NCI-H2107 treated with DMSO at 0.1 percent for 48 hours (cell line): ENCODE measurements around the gene CBY1.

Experiments
- DNase-seq: peaks from one replicate; lab custom pipeline; 2025; ENCODE audit not compliant: unreplicated experiment; lab: John Stamatoyannopoulos, UW

Gene CBY1

DNA sequence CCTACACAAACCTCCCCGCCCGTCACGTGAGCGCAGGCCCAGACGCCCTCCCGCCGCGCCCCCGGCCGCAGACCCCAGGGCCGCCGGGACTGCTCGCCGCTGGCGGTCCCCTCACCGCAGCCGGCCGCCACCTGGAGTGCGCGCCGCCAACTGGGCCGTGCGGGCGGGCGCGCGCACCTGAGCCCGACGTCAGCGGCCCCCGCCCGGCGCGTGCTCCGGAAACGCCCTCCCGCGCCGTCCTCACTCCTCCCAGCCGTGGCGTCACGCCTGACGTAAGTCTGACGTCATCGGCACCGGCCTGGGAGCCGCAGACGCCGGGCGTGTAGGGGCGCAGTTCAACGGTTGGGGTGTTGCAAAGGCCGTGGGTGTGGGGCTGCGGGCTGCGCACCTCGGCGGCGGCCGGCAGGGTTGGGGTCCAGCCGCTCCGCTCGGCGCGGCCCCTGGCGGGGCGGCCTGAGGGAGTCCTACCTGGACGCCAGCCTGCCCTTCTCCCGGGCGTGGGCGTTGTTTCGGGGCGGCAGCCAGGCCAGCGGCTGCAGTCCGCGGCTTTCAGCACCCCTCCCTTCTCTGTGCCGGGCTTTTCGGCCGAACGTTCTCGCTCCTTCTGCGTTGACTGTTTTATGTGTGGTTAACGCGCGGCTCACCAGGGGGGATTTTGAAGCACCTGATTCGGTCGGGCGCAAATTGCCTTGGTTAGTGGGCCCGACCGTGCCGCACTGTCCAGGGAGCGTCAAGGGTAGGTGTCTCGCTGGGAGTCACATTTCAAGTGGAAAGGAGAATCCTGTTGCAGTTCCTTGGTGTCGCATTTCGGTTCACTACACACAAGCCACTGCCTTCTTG, 44.6 kb downstream of the CBY1 start, which contains the start of gene JOSD1:
JOSD1 (minus strand) TSS at position 155 of the 840 bp plus-strand sequence. CDS start 956 bp downstream, outside the sequence.
- peak; percentile 38 for DNase-seq

DNA sequence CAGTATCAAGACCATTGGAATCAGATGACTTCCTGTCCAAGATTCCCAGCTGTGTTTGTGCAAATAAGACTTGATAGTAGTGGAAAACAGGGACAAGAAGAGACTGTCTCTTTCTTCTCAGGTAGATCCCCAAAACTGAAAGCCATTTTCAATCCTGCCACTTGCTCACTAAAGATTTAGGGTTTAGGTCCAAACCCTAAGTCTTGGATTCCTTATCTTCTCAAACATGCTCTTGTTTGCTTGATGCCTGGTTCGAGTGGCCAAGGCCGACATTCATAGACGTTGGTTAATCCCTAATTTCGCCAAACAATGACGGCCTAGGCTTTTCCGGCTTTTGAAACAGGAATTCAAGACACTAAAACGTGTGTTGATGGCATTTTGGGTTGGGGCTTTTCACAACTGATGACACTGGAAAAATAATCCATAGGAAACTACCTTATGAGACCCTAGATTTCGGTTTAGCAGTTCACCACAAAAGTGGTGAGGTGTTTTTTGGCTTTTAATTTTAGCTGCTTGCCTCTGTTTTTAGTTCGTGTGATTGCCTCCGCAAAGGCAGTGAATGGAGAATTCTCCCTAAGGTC, 48.3 kb downstream of the CBY1 start:
- no peak for DNase-seq

DNA sequence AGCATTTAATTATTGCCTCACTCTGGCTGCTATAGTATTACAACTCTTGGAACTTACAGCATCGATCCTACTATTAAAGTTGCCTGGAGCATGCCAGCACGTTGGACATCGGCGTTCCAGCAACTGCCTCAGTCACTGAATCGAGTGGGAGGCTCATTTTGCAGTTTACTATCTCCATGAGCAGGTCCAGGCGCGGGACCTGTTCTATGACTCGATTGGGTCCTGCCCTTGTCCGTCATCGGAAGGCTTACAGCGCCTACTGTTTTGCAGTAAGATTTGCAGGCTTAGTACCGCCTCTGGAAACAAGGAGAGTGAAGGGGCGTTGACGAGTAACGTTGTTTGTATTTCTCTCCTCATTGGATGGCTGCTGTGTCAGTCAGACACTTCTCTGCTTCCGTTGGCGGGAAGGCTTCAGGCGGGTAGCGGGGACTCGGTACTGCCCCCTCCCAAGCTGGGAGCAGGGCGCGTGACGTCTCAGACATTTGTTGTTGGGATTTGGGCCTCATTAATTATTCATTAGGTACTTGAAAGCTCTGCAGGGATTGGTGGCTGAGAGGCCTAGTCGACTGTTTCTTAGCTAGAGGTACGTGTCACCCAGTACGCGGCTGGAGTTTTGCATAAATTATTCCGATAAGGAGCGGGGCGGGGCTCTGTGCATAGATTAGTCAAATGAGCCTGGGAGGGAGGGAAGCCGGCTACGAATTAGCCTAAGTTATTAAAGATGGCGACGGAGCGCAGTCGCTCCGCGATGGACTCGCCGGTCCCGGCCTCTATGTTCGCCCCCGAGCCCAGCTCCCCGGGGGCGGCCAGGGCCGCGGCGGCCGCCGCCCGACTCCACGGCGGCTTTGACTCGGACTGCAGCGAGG, 49.0 kb downstream of the CBY1 start, which contains the start of gene GTPBP1:
GTPBP1 (plus strand) TSS at position 710 of the 866 bp plus-strand sequence; CDS start at position 722, 12 bp downstream.
- DNase-seq, result peak; percentile 99

DNA sequence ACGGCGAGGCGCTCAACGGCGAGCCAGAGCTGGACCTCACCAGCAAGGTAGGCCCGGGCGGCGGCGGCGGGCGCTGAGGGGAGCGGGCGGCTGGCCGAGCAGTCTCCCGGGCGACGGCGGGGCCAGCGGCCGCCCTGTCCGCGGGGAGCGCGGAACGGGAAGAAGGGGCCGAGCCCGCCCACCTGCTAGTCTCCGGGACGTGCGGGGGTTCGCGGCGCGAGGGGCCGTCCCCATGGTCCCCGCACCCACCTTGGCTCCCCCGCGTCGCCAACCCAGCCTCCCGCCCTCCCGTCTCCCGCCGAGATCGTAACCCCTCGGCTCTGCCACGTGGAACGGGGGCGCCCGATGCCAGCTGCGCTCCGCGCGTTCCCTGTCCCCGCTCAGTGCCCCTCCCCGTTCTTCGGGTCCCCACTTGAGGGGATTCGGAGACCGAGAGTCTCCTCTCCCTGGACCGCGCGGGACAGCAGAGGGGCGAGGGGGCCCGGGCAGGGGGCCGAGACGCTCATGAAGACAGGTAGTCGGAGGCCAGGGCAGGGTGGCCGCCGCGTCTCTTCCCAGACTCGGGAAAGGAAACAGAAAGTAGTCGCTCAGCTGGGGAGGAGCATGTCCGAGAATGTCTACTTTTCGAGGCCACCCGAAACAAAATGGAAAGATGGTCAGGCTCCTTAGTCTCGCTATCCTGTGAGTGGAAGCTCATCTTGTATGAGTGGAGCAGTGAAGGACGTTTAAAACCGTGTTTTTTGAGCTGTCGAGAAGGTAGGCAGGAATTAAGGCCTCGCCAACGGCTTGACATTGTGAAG, 49.9 kb downstream of the CBY1 start:
- no peak for DNase-seq

DNA sequence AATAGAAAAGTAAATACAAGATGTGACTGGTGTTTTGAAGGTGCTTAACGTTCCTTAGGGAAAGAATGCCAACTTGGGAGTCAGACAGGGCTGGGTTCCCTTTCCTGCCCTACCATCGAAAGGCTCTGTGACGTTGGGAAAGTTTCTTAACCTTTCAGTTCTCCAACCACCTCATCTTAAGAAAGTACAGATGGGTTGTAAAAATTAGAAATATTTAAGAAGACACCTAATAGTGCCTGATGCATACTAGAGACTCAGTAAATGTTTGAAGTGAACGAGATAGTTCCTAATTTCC, 50.4 kb downstream of the CBY1 start:
- DNase-seq, result no peak

DNA sequence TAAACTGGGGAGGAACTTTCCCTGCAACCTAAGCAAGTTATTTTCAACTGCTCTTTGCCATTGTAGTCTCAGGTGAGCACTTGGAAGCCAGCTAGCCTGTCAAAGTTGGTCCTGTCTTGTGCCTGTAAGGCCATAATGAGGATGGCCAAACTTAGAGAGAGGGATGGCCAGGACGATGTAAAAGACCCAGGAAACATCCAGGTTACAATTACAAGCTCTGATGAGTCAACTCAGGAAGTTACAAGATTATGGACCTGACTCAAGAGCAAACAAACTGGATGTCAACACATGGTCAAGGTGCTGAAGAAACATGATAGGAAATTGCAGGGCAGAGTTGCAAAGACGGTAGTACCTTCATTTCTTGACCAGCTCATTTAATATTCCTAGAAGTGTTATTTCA, 50.9 kb downstream of the CBY1 start:
- DNase-seq, result no peak

DNA sequence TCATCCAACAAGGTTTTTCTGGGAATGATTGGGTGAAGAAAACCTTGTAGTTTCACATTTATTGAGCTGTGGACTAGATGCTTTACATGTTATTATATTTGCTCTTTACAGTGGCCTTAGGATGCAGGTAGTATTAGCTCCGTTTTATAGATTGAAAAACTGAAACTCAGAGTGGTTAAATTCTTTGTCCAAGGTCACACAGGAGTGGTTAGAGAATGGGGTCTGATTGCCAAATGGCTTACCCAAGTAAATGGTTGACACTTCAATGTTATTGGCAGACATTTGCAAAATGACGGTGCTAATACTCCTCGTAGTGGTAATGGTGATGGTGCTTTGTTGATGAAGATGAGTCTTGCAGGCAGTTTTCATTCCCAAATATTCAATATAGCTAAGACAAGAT, 51.5 kb downstream of the CBY1 start:
- DNase-seq, result no peak

DNA sequence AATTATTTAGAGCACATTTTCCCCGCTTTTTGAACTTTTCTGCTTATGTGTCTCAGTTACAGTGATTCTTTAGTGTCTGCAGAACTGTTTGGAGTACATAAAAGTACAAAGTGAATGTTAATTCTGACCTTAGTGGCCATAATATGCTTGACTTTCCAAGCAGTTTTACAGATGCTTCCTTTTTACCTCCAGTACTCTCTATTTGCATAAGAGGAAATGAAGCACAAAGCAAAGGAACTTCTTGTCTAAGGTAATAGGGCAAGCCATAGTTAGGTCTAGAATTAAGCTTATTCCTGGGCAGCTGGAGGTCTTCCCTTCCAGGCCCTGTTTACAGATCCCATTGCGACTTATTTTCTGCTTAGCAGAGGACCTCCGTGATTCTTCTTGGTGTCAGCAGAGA, 52.9 kb downstream of the CBY1 start:
- no peak for DNase-seq

DNA sequence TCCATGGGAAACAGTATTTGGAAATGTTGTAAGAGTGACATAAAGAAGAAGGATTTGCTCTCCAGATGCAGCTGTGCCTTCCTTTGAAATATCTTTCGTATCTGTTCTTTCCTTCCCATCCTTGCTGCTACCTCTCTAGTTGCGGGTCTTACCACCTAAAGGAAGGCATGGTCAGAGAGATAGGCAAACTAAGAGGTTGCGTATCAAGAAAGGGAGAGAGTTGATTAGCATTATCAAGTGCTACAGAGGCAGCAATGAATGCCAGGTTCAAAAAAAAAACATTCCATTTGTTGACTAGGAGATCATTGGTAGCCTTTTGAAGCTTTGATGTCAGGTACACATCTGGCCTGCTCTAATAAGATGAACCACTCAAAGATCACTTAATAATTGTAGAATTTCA, 53.9 kb downstream of the CBY1 start:
- no peak for DNase-seq

DNA sequence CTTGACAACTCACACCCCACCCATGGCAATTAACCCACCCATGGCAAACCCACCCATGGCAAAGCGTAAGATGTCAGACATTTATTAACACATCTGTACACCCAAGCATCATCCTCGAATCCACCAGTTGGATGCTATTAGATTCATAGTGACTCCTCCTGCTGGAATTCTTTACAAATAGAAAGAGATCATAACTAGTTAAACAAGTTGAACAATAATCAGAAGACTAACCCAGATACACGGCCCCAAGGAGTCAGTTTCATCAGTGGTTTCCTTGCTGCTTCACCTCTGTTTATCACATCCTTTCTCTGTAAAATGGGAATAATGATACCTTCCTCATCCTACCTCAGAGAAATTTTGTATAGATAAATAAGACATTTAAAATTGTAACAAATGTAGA, 54.4 kb downstream of the CBY1 start:
- no peak for DNase-seq

DNA sequence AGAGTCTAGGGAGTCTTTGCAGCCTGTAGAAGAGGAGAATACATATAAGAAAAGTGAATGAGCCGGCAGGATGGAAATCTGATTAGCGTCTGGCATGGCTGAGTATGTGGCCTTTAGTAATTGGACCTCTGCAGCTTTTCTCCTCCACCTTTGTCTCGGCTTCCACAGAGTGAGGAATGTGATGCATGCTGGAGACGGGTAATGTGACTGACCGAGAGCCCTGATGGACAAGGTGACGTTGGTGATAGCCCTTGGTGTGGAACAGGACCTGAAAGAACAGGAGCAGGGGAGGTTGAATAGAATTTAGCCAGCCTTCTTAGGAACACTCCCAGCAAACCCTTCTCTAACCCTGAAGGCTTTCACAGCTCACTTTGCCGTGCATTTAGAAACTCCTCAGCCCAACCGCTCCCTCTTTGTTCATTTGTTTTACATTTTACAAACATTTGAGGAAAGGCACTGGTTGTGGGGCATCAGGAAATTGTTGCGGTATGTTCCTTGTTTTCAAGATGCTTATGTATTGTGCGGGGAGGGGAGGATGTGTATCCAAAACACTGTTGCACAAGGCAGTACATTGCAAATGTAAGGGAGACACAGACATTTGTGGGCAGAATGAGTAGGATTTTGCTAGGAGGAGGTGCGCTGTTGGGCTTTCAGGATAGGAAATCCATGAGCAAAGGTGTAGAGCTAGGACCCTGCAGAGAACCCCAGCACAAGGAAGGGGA, 56.2 kb downstream of the CBY1 start:
- no peak for DNase-seq

DNA sequence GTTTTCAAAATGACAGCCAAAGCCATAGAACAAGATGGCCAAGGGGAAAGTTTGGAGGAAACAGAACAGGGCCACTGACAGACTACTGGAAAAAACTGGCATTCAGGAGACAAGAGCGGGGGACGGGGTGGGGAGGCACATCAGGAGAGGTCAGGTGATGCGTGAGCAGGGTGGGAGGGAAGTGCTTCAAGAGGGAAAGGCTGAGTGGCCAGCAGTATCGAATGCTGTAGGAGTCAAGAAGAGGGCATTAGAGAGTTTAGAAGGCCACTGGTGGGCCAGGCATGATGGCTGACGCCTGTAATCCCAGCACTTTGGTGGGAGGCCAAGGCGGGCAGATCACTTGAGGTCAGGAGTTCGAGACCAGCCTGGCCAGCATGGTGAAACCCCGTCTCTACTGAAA, 57.5 kb downstream of the CBY1 start:
- no peak for DNase-seq

DNA sequence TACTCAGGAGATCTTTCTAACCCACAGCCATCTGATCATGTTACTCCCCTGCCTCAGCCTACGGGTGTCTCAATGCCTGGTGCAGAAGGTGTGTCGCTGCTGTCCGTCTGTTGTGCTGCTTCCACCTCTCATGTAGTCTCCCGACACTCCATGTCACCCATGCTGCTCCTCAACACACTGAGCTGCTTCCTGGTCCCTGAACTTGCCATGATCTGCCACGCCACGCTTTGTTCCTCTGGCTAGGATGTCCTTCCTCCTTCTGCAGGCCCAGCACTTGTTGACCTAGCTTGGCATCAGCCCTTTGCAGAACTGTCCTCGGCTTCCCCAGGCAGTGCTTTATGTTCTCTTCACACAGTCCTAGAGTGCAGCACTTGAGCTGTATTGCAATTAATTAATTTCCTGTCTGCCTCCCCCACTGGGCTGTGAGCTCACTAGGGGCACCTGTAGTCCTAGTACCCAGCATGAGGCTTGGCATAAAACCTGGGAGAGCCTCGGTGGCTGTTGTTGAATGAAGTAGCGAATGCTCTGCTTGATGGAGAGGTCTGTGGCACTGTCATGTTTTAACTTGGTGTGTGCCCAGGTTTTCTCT, 58.8 kb downstream of the CBY1 start:
- DNase-seq, result peak; percentile 24

DNA sequence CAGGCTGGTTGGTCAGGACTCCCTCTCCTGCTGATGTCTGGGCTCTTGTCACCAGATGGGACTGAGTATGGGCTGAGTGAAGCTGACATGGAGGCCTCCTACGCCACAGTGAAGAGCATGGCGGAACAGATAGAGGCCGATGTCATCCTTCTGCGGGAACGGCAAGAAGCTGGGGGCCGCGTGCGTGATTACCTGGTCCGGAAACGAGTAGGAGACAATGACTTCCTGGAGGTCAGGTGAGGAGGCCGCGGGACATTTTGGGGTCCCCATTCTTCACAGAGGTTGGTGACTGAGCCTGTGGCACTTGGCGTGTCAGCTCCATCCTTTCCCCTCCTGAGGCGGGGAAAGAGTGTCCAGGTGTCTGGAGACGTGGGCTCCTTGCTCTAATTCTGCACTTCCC, 59.4 kb downstream of the CBY1 start:
- DNase-seq, result no peak

DNA sequence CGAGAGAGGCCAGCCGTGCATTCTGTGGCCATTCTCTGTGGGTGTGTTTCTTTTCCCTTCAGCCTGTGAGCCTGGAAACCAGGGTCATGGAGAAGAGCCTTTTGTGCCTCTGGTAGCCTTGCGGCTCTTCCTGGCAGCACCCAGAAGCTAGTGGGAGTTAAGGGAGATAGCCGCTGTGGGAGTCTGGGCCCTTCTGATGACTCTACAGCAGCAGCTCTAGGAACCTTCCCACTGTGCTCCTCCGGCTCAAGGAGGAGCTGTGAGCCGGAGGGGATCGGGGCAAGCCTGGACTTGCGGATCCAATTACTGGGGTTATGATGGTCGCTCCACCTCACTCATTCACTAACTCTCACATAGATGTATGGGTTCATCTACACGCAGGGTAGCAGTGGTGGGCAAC, 59.8 kb downstream of the CBY1 start:
- no peak for DNase-seq

DNA sequence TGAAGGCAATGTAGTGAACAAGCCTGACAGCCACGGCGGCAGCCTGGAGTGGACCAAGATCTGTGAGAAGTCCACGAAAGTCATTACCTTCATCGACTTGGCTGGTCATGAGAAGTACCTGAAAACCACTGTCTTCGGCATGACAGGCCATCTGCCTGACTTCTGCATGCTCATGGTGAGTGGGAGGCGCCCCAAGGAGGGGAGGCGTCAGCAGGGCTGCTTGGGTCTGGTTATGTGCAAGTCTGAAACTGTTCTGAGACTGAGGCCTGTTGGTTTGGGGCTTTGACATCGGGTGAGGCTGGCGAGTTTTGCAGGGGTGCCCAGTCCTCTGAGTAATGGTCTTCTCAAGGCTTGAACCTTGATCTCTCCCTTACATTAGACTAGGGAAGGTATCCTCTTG, 60.4 kb downstream of the CBY1 start:
- DNase-seq, result no peak

DNA sequence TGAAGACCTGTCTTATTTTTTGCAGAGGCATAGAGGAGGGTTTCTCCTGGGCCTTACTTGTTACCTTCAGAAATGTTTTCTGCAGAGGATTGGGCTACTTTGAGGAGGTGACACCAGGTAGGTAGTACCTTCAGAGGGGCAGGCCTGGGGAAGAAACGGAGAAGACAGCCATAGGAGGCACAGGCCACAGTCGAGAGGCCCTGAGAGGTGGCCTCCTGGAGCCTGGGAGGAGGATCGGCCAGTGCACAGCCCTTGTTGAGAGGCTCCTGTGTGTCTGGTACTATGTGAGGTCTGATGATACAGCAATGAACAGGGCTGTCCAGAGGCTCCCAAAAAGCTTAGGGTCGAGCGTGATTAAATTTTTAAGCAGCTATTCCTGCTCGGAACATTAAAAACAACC, 60.8 kb downstream of the CBY1 start:
- no peak for DNase-seq

DNA sequence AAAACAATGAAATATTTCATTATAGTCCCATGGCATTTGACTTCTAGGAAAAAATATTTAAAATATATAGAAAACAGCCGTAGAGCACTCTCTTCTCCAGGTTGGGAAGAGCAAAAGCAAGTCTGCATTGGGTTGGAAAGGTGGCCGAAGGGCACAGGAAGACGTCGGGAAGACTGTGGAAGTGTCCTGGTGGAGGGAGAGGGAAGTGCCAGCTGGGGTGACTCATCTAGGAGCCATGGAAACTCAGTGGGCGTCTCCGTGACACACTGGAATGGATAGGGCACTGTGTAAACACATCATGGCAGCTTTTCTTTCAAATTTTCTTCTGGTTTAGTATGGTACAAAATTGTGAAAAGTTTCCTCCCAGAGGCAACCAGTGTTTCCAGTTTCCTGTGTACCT, 62.0 kb downstream of the CBY1 start:
- DNase-seq, result no peak

DNA sequence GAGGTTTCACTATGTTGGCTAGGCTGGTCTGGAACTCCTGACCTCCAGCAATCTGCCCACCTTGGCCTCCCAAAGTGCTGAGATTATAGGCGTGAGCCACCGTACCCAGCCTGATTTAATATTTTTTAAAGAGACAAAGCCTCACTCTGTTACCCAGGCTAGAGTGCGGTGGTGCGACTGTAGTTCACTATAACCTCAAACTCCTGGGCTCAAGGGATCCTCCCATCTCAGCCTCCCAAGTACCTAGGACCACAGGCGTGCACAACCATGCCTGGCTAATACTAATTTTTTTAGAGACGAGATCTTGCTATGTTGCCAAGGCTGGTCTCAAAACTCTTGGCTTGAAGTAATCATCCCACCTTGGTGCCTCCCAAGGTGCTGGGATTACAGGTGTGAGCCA, 62.8 kb downstream of the CBY1 start:
- DNase-seq, result no peak

DNA sequence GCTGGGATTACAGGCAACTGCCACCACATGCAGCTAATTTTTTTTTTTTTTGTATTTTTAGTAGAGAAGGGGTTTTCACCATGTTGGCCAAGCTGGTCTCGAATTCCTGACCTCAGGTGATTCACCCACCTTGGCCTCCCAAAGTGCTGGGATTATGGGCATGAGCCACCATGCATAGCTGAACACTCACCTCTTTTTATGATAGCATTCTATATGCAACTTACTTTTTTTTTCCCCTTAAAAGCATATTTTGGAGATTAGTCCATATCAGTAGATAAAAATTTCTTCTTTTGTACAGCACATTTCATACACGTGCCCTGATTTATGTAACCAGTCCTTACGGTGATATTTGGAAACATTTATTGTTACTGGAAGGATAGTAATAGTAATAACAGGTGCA, 63.9 kb downstream of the CBY1 start:
- DNase-seq, result no peak
